HCT116 (cell line): ENCODE results near the gene SCPEP1. TPM values are rescaled to one million over a fixed set of nuclear protein-coding genes. Genes with fewer than 3 reads are reported as not detected.

ENCODE experiments used
- ATAC-seq: fragments of 200-7000 bp; cut with Tn5 transposase; 2 replicates; pipeline ENCODE4 v1.9.1; 2020; ENCODE audit warnings: mild to moderate bottlenecking, moderate library complexity
- BruUV-seq: library from RNA; stranded (reverse); fragments of 400-500 nt; replicated peaks from 2 replicates; lab custom pipeline; 2021; lab: Mats Ljungman, UMichigan
- CTCF ChIA-PET: fragments of 300-600 bp; sonication (Branson Sonifier 250); formaldehyde crosslinking; loops from one replicate; lab custom pipeline; 2021; ENCODE audit warnings: antibody characterized with exemption; lab: Charles Lee
- POLR2A ChIA-PET: fragments of 300-600, 350-600 bp; sonication (Branson Sonifier 250); formaldehyde crosslinking; loops from one replicate; lab custom pipeline; 2021; ENCODE audit warnings: antibody characterized with exemption; lab: Charles Lee
- RAD21 ChIA-PET, 2 experiments: fragments of 300-600 bp; sonication (Branson Sonifier 250); formaldehyde crosslinking; loops; one replicate each; lab custom pipeline; 2023; ENCODE audit warnings: low total read pairs in 2 of 2; ENCODE audit not compliant: uncharacterized antibody in 2 of 2, unreplicated experiment in 2 of 2, low non-redundant PET in 1 of 2; lab: Charles Lee
- DNase-seq: peaks from one replicate; pipeline ENCODE4 v3.0.0-alpha.2; 2010; ENCODE audit warnings: low read depth, low spot score
- H2AFZ ChIP-seq: fragments of 200-600 bp; shearing (Covaris generic), sonication (generic); 2 replicates; pipeline ENCODE4 v1.6.1; 2017; ENCODE audit warnings: low read depth, mixed run types, mixed read lengths, antibody characterized with exemption, low read length; ENCODE audit not compliant: poor library complexity, severe bottlenecking
- H3K27ac ChIP-seq: 2 replicates; pipeline ENCODE4 v1.5.1; 2012; ENCODE audit warnings: low read depth, low read length
- H3K27me3 ChIP-seq: fragments of 200-600 bp; sonication (generic); 2 replicates; pipeline ENCODE4 v1.6.1; 2016; ENCODE audit warnings: mixed run types, low read length, mixed read lengths; ENCODE audit not compliant: insufficient read depth
- H3K36me3 ChIP-seq, 2 experiments: fragments of 200-500 bp in 1 of 2; fragments of 200-600 bp in 1 of 2; sonication (Bioruptor generic) in 1 of 2; sonication (generic) in 1 of 2; 2 replicates each; pipeline versions ENCODE4 v1.5.1 to v1.6.1; 2014 to 2016; ENCODE audit warnings: low read length in 2 of 2, inconsistent platforms in 1 of 2, mixed read lengths in 1 of 2, mixed run types in 1 of 2; ENCODE audit not compliant: insufficient read depth in 2 of 2, control insufficient read depth in 1 of 2
- H3K4me1 ChIP-seq, 2 experiments: fragments of 200-600 bp in 1 of 2; sonication (generic) in 1 of 2; 2 replicates each; pipeline versions ENCODE4 v1.5.1 to v1.6.1; 2012 to 2017; ENCODE audit warnings: low read length in 2 of 2, inconsistent platforms in 1 of 2, mild to moderate bottlenecking in 1 of 2, mixed read lengths in 1 of 2, mixed run types in 1 of 2, moderate library complexity in 1 of 2; ENCODE audit not compliant: insufficient read depth in 2 of 2, control insufficient read depth in 1 of 2
- H3K4me2 ChIP-seq: fragments of 200-600 bp; sonication (generic); 2 replicates; pipeline ENCODE4 v1.6.1; 2017; ENCODE audit warnings: mixed run types, low read length, mixed read lengths
- H3K4me3 ChIP-seq, 2 experiments: fragments of 200-600 bp in 1 of 2; sonication (generic) in 1 of 2; replicated peaks in 1 of 2; 2 replicates each; pipeline ENCODE4 v1.5.1; 2011 to 2016; ENCODE audit warnings: low read length in 2 of 2, control low read depth in 1 of 2, low read depth in 1 of 2, mild to moderate bottlenecking in 1 of 2, mixed read lengths in 1 of 2, mixed run types in 1 of 2
- H3K79me2 ChIP-seq: fragments of 200-600 bp; sonication (generic); 2 replicates; pipeline ENCODE4 v1.6.1; 2017; ENCODE audit warnings: mild to moderate bottlenecking, mixed run types, low read length, moderate library complexity, mixed read lengths; ENCODE audit not compliant: insufficient read depth
- H3K9ac ChIP-seq: fragments of 200-600 bp; sonication (generic); 2 replicates; pipeline ENCODE4 v1.6.1; 2016; ENCODE audit warnings: low read length, mixed read lengths
- H3K9me2 ChIP-seq: fragments of 200-600 bp; sonication (generic), shearing (Covaris generic); 2 replicates; pipeline ENCODE4 v1.6.1; 2017; ENCODE audit warnings: mixed run types, mild to moderate bottlenecking, moderate library complexity; ENCODE audit not compliant: insufficient read depth
- H3K9me3 ChIP-seq, 2 experiments: fragments of 200-500 bp in 1 of 2; fragments of 200-600 bp in 1 of 2; sonication (Bioruptor generic) in 1 of 2; sonication (generic) in 1 of 2; 2 replicates each; pipeline ENCODE4 v1.6.1; 2014 to 2017; ENCODE audit warnings: low read length in 2 of 2, mixed read lengths in 2 of 2, inconsistent platforms in 1 of 2, low read depth in 1 of 2, mild to moderate bottlenecking in 1 of 2, mixed run types in 1 of 2, moderate library complexity in 1 of 2; ENCODE audit not compliant: control insufficient read depth in 1 of 2, insufficient read depth in 1 of 2
- H4K20me1 ChIP-seq: fragments of 200-600 bp; sonication (generic), shearing (Covaris generic); 2 replicates; pipeline ENCODE4 v1.6.1; 2017; ENCODE audit warnings: mixed run types, mild to moderate bottlenecking, moderate library complexity; ENCODE audit not compliant: insufficient read depth
- ATF3 ChIP-seq: IDR thresholded peaks from 2 replicates; pipeline ENCODE4 v1.6.1; 2012
- EGR1 ChIP-seq: IDR thresholded peaks from 2 replicates; pipeline ENCODE4 v1.6.1; 2012; ENCODE audit warnings: low read depth
- JUND ChIP-seq: IDR thresholded peaks from 2 replicates; pipeline ENCODE4 v1.6.1; 2012
- POLR2A ChIP-seq: IDR thresholded peaks from 2 replicates; pipeline ENCODE4 v1.7.0; 2011; ENCODE audit warnings: borderline replicate concordance; ENCODE audit not compliant: insufficient read depth, insufficient read length; ENCODE audit errors: extremely low read depth
- RAD21 ChIP-seq: IDR thresholded peaks from 2 replicates; pipeline ENCODE4 v1.6.1; 2012; ENCODE audit warnings: low read depth, mild to moderate bottlenecking
- REST ChIP-seq: IDR thresholded peaks from 2 replicates; pipeline ENCODE4 v1.6.1; 2012; ENCODE audit warnings: low read depth
- SIN3A ChIP-seq: IDR thresholded peaks from 2 replicates; pipeline ENCODE4 v1.6.1; 2012; ENCODE audit warnings: low read depth
- SP1 ChIP-seq: IDR thresholded peaks from 2 replicates; pipeline ENCODE4 v1.6.1; 2012; ENCODE audit warnings: low read depth
- SRF ChIP-seq: IDR thresholded peaks from 2 replicates; pipeline ENCODE4 v1.6.1; 2012; ENCODE audit warnings: low read depth
- TCF7L2 ChIP-seq: IDR thresholded peaks from 2 replicates; pipeline ENCODE4 v1.7.0; 2011; ENCODE audit warnings: borderline replicate concordance, inconsistent platforms; ENCODE audit not compliant: insufficient read depth, insufficient read length; ENCODE audit errors: extremely low read depth
- YY1 ChIP-seq: IDR thresholded peaks from 2 replicates; pipeline ENCODE4 v1.6.1; 2011; ENCODE audit warnings: low read length, low read depth, moderate library complexity, mild to moderate bottlenecking; ENCODE audit not compliant: insufficient replicate concordance; ENCODE audit errors: extremely low read depth
- ZNF274 ChIP-seq: fragments of 200-500 bp; sonication (Bioruptor generic); IDR thresholded peaks from 2 replicates; pipeline ENCODE4 v1.6.1; 2014; ENCODE audit warnings: mild to moderate bottlenecking, low read depth, low read length, inconsistent platforms
- intact Hi-C: fragments of 100-400 bp; cut with micrococcal nuclease; formaldehyde crosslinking; loops from 2 replicates; pipeline ENCODE4 v1.10.0; 2022
- total RNA-seq: library from RNA; stranded (reverse); gene quantifications from one replicate; pipeline ENCODE4 v1.2.1, GENCODE V29; 2021; ENCODE audit not compliant: unreplicated experiment

Gene SCPEP1
- total RNA-seq, 1 experiment from 2014 or later, result 28.3 TPM

GRCh38 chr17:56966338-56966737, 11.6 kb upstream of the SCPEP1 start:
- H3K27me3 ChIP-seq, result no peaks in the 10 kb centered on the region
- no peak overlapping the region for H3K9ac ChIP-seq
- H3K4me1 ChIP-seq, result peaks cover 0 to 4% of the 10 kb centered on the region in 2 experiments; a peak in 2 of 4 replicates
- H4K20me1 ChIP-seq, result no peaks in the 10 kb centered on the region
- intact Hi-C loops, result no loop called here
- no peak overlapping the region for H3K27ac ChIP-seq
- BruUV-seq, result no TSS peak
- H3K79me2 ChIP-seq, result no peaks in the 10 kb centered on the region
- no peak for DNase-seq
- no peaks in the 10 kb centered on the region for H3K36me3 ChIP-seq
- ATAC-seq, result no peak
- ChIA-PET RAD21 (no interaction called here), POLR2A (interaction anchor here (2.6 kb wide), 1 partner anchor 11 kb away, joined by 11 read pairs; the partner anchor contains the start of gene SCPEP1), CTCF (no interaction called here)
- H3K9me3 ChIP-seq, result no peaks in the 10 kb centered on the region
- no peak overlapping the region for H2AFZ ChIP-seq
- no peak overlapping the region for H3K4me2 ChIP-seq
- no peak for TF ChIP-seq JUND
- no peak for TF ChIP-seq ATF3
- H3K9me2 ChIP-seq, result no peaks in the 10 kb centered on the region
- no peak overlapping the region for H3K4me3 ChIP-seq

GRCh38 chr17:56970974-56971373, 7.0 kb upstream of the SCPEP1 start:
- Histone ChIP-seq H2AFZ (no peak overlapping the region), H3K9ac (no peak overlapping the region), H3K9me3 (no peaks in the 10 kb centered on the region), H3K27ac (no peak overlapping the region), H3K36me3 (no peaks in the 10 kb centered on the region), H3K4me2 (no peak overlapping the region), H3K9me2 (no peaks in the 10 kb centered on the region), H3K79me2 (no peaks in the 10 kb centered on the region), H3K4me3 (no peak overlapping the region), H3K4me1 (no peaks in the 10 kb centered on the region), H3K27me3 (no peaks in the 10 kb centered on the region), H4K20me1 (no peaks in the 10 kb centered on the region)
- DNase-seq (no peak), ATAC-seq (no peak)
- TF ChIP-seq SP1 (no peak), ZNF274 (no peak), POLR2A (no peak), REST (no peak), TCF7L2 (no peak), EGR1 (no peak), SIN3A (no peak), SRF (no peak), RAD21 (no peak), YY1 (no peak)
- POLR2A ChIA-PET, result no interaction called here
- CTCF ChIA-PET, result interaction anchor here (1.2 kb wide), 1 partner anchor 11 kb away, joined by 5 read pairs; the partner anchor contains the start of gene COIL
- BruUV-seq, result no TSS peak
- RAD21 ChIA-PET, result no interaction called here
- intact Hi-C loops, result loop anchor here (1.0 kb wide), 1 partner anchor 25 kb away; no protein-coding TSS in a partner anchor
